ENCODE results near the gene PHF20. TPM values are rescaled to one million over a fixed set of nuclear protein-coding genes. Genes with fewer than 3 reads are reported as not detected.

The PHF20 gene
- total and polyA plus RNA-seq, 2 of the 8 experiments (the other 6 are each of a cell fraction or from before 2014, with no cell fraction given) = 25.6 to 70.1 TPM

DNA sequence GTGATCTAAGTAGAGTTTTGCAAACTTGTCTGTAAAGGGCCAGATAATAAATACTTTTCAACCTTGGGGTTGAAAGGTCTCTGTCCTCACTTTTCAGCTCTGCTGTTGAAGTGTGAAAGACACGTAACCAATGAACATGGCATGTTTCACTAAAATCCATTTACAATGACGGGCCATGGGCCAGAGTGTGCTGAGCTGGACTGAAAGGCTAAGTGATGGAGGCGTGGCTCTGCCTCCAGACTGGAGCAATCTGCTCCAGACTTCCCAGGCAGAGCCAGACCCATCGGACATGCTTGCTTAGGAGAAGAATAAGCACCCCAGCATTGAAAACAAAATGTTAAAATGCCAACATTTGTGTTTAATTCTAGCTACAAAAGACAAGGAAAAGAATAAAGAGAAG, 141.1 kb downstream of the PHF20 start:
- H4K5ac ChIP-seq (ENCODE audit: insufficient read length, low read depth, low read length) = no peak overlapping the region
- no peak overlapping the region for H3K56ac ChIP-seq (replicated peaks; ENCODE audit: insufficient read length, low read depth, low read length)
- no peak overlapping the region for H2BK5ac ChIP-seq (ENCODE audit: low read depth, low read length)
- H2BK15ac ChIP-seq (ENCODE audit: low read length) = no peak overlapping the region
- H3K18ac ChIP-seq (ENCODE audit: extremely low read depth, low read length) = no peak overlapping the region
- no peak overlapping the region for H3K9ac ChIP-seq (replicated peaks in 1 of 4; ENCODE audit: extremely low read depth in 1 of 4, low read depth in 3 of 4, low read length in 3 of 4)
- no peak overlapping the region for H3K4ac ChIP-seq (replicated peaks; ENCODE audit: insufficient read length, low read depth, low read length)
- TF ChIP-seq SAP30 (IDR thresholded peaks at IDR 0.05; ENCODE audit: insufficient read depth, insufficient replicate concordance, low read length) = no peak
- TF ChIP-seq, protein P1, sequence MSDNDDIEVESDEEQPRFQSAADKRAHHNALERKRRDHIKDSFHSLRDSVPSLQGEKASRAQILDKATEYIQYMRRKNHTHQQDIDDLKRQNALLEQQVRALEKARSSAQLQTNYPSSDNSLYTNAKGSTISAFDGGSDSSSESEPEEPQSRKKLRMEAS (IDR thresholded peaks at IDR 0.05) = no peak
- H3K79me2 ChIP-seq (ENCODE audit: control insufficient read depth in 1 of 2, insufficient read depth in 2 of 2, low read length in 2 of 2) = no peaks in the 10 kb centered on the region; a peak in 1 of 4 replicates
- H3K23me2 ChIP-seq (ENCODE audit: low read depth, low read length) = no peaks in the 10 kb centered on the region
- H4K91ac ChIP-seq (replicated peaks; ENCODE audit: insufficient read length, low read length) = no peak overlapping the region
- H4K8ac ChIP-seq (ENCODE audit: extremely low read depth, insufficient read depth, low read length) = no peak overlapping the region
- H3K23ac ChIP-seq (ENCODE audit: insufficient read length) = no peak overlapping the region
- no peaks in the 10 kb centered on the region for H3K27me3 ChIP-seq (replicated peaks in 1 of 4; ENCODE audit: control insufficient read depth in 3 of 4, extremely low read depth in 1 of 4, insufficient read depth in 3 of 4, low read length in 3 of 4)
- H4K20me1 ChIP-seq (replicated peaks in 1 of 2; ENCODE audit: control insufficient read depth in 1 of 2, insufficient read depth in 2 of 2, low read length in 2 of 2) = peaks cover 0 to 3% of the 10 kb centered on the region in 2 experiments
- ChIA-PET POLR2A (ENCODE audit: partially characterized antibody) (interaction anchor here (0.8 to 1.3 kb wide), 2 partner anchors 179 to 206 kb away, joined by 3 to 4 read pairs; no protein-coding TSS in a partner anchor), CTCF (ENCODE audit: partially characterized antibody) (interaction anchor here (1.5 kb wide), 1 partner anchor 9 kb away, joined by 3 read pairs; no protein-coding TSS in a partner anchor)
- no peak overlapping the region for H2BK12ac ChIP-seq (ENCODE audit: low read depth, low read length)
- H2BK20ac ChIP-seq (ENCODE audit: low read length) = no peak overlapping the region
- no peaks in the 10 kb centered on the region for H3K9me3 ChIP-seq (ENCODE audit: insufficient read depth in 2 of 2, low read depth in 1 of 2, low read length in 1 of 2)
- no peak overlapping the region for H3K14ac ChIP-seq (ENCODE audit: insufficient read length)
- no peak overlapping the region for H2AFZ ChIP-seq (ENCODE audit: low read length)
- H3K27ac ChIP-seq (ENCODE audit: low read depth, low read length) = no peak overlapping the region
- H3K79me1 ChIP-seq (ENCODE audit: low read depth, low read length) = no peaks in the 10 kb centered on the region
- H2AK5ac ChIP-seq (ENCODE audit: low read depth, low read length) = no peak overlapping the region
- no peak for FAIRE-seq
- 94% methylated on average over 4 of the region's 4 CpGs; no CpG with 5 or more reads in 1 of the 2 experiments for WGBS, 2 experiments (ENCODE audit: extremely low coverage in 1 of 2, insufficient coverage in 1 of 2, insufficient read length in 1 of 2, insufficient replicate concordance in 2 of 2, low coverage in 1 of 2, low lambda C conversion rate in 2 of 2, missing lambda C conversion rate in 1 of 2)
- H3K4me3 ChIP-seq (ENCODE audit: extremely low read depth in 1 of 4, insufficient read depth in 2 of 4, low read depth in 3 of 4, low read length in 4 of 4) = no peak overlapping the region
- H3K4me2 ChIP-seq (ENCODE audit: insufficient read depth in 1 of 2, low read depth in 2 of 2, low read length in 2 of 2) = no peak overlapping the region
- peaks cover 5 to 38% (median 24%) of the 10 kb centered on the region in 4 experiments; a peak in 7 of 8 replicates for H3K36me3 ChIP-seq (ENCODE audit: control insufficient read depth in 2 of 4, insufficient read depth in 4 of 4, low read length in 3 of 4)
- peaks cover 0 to 4% (median 3%) of the 10 kb centered on the region in 4 experiments; a peak in 3 of 7 replicates for H3K4me1 ChIP-seq (replicated peaks in 1 of 4; ENCODE audit: control insufficient read depth in 3 of 4, insufficient read depth in 4 of 4, low read length in 3 of 4)
- H2BK120ac ChIP-seq (replicated peaks; ENCODE audit: low read depth, low read length) = no peak overlapping the region
- DNase-seq (ENCODE audit: low read depth in 1 of 2, low spot score in 2 of 2) = no peak
